Mesothelial cell of epicardium (in vitro differentiated cells): ENCODE measurements around the gene POLK. TPM values are rescaled to one million over a fixed set of nuclear protein-coding genes. Genes with fewer than 3 reads are reported as not detected.

Source experiments
- DNase-seq, 2 experiments: peaks; one replicate each; pipeline ENCODE4 v3.0.0; 2021; ENCODE audit warnings: low spot score in 2 of 2; ENCODE audit not compliant: unreplicated experiment in 2 of 2
- H3K27ac Mint-ChIP-seq: 2 replicates; pipeline ENCODE4 v1.8.0; 2021; ENCODE audit warnings: mixed read lengths
- H3K27me3 Mint-ChIP-seq: 2 replicates; pipeline ENCODE4 v1.8.0; 2021; ENCODE audit warnings: low read depth, mixed read lengths
- H3K36me3 Mint-ChIP-seq: 2 replicates; pipeline ENCODE4 v1.8.0; 2021; ENCODE audit warnings: mixed read lengths
- H3K4me1 Mint-ChIP-seq: 2 replicates; pipeline ENCODE4 v1.8.0; 2021; ENCODE audit warnings: mixed read lengths
- H3K4me3 Mint-ChIP-seq: 2 replicates; pipeline ENCODE4 v1.8.0; 2021; ENCODE audit warnings: mild to moderate bottlenecking, moderate library complexity, mixed read lengths
- H3K9me3 Mint-ChIP-seq: 2 replicates; pipeline ENCODE4 v1.8.0; 2021; ENCODE audit warnings: mixed read lengths
- CTCF ChIP-seq: fragments of 200-600 bp; sonication (generic); IDR thresholded peaks from one replicate; pipeline ENCODE4 v1.5.0; 2021; ENCODE audit warnings: antibody characterized with exemption; ENCODE audit not compliant: unreplicated experiment
- total RNA-seq: library from RNA; stranded (reverse); gene quantifications from 3 replicates; pipeline ENCODE4 v1.2.1, GENCODE V29; 2021

POLK gene
- total RNA-seq, 1 donor from 2014 or later, result 29.2 TPM

GRCh38 chr5:75469017-75469416, 42.7 kb upstream of the POLK start:
- H3K27me3 Mint-ChIP-seq, result no peaks in the 10 kb centered on the region
- DNase-seq, result no peak
- TF ChIP-seq CTCF, result no peak
- H3K9me3 Mint-ChIP-seq, result peaks cover 43% of the 10 kb centered on the region
- peaks cover 11% of the 10 kb centered on the region for H3K4me1 Mint-ChIP-seq
- no peak overlapping the region for H3K4me3 Mint-ChIP-seq
- peaks cover 36% of the 10 kb centered on the region for H3K36me3 Mint-ChIP-seq
- H3K27ac Mint-ChIP-seq, result no peak overlapping the region

- peaks cover 36% of the 10 kb centered on the region for H3K36me3 Mint-ChIP-seq
- DNase-seq, result no peak
- TF ChIP-seq CTCF, result no peak
- H3K27me3 Mint-ChIP-seq, result no peaks in the 10 kb centered on the region
- H3K4me1 Mint-ChIP-seq, result peaks cover 6% of the 10 kb centered on the region
- H3K4me3 Mint-ChIP-seq, result no peak overlapping the region
- H3K27ac Mint-ChIP-seq, result no peak overlapping the region
- peaks cover 43% of the 10 kb centered on the region for H3K9me3 Mint-ChIP-seq
Observed at GRCh38 chr5:75471193-75471592, 40.5 kb upstream of the POLK start.

- DNase-seq, result no peak
- Mint-ChIP-seq H3K36me3 (peaks cover 33% of the 10 kb centered on the region), H3K27me3 (no peaks in the 10 kb centered on the region), H3K27ac (no peak overlapping the region), H3K9me3 (peaks cover 40% of the 10 kb centered on the region), H3K4me1 (no peaks in the 10 kb centered on the region), H3K4me3 (no peak overlapping the region)
- no peak for TF ChIP-seq CTCF
Observed at GRCh38 chr5:75472973-75473372, 38.7 kb upstream of the POLK start.

GRCh38 chr5:75473463-75473862, 38.2 kb upstream of the POLK start:
- no peak for DNase-seq
- no peak overlapping the region for H3K4me3 Mint-ChIP-seq
- no peaks in the 10 kb centered on the region for H3K4me1 Mint-ChIP-seq
- peaks cover 29% of the 10 kb centered on the region for H3K36me3 Mint-ChIP-seq
- TF ChIP-seq CTCF, result no peak
- no peak overlapping the region for H3K27ac Mint-ChIP-seq
- no peaks in the 10 kb centered on the region for H3K27me3 Mint-ChIP-seq
- H3K9me3 Mint-ChIP-seq, result peaks cover 37% of the 10 kb centered on the region

- Mint-ChIP-seq H3K27me3 (no peaks in the 10 kb centered on the region), H3K9me3 (peaks cover 30% of the 10 kb centered on the region), H3K4me3 (no peak overlapping the region), H3K27ac (no peak overlapping the region), H3K4me1 (no peaks in the 10 kb centered on the region), H3K36me3 (peaks cover 20% of the 10 kb centered on the region)
- TF ChIP-seq CTCF, result no peak
- no peak for DNase-seq
Observed at GRCh38 chr5:75475364-75475763, 36.3 kb upstream of the POLK start.

GRCh38 chr5:75481024-75481423, 30.7 kb upstream of the POLK start:
- Mint-ChIP-seq H3K4me1 (no peaks in the 10 kb centered on the region), H3K36me3 (peaks cover 35% of the 10 kb centered on the region), H3K4me3 (no peak overlapping the region), H3K9me3 (peaks cover 42% of the 10 kb centered on the region), H3K27me3 (no peaks in the 10 kb centered on the region), H3K27ac (no peak overlapping the region)
- TF ChIP-seq CTCF, result no peak
- no peak for DNase-seq
